IPS DF 19.7 (cell line): ENCODE measurements around the gene DNAH2.

Experiments
- DNase-seq: peaks from one replicate; pipeline ENCODE4 v3.0.0-alpha.2; 2013; ENCODE audit warnings: low read depth, low spot score

Gene DNAH2

DNA sequence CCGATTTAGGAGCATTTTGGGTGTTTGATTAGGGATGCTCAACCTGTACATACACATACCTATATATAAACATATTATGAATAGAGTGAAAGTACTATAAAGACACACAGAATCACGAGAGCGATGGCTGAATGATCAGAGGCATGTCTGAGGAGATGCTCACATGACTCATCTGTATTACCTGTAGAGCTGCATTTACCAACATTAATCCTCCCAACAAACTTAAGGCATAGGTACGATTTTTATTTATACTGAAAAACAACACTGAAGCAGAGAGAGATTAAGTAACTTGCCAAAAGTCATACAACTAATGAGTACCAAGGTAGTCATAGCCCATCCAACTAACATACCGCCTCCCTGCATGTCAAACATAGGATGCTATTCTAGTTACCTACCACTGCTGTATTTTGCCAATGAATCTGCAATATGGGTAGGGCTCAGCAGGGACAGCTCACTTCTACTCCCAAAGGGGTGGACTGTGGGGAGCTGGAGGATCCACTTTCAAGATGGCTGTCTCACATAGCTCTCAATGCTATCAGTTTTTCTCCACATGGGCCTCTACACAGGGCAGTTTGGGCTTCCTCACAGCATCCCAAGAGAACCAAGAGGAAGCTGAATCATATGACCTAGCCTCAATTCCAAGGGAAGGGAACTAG, 147.6 kb downstream of the DNAH2 start:
- DNase-seq = no peak

- no peak for DNase-seq
Observed at GRCh38 chr17:7867881-7868329, 150.4 kb downstream of the DNAH2 start.

GRCh38 chr17:7873051-7873450, 155.5 kb downstream of the DNAH2 start:
- DNase-seq = no peak

GRCh38 chr17:7875804-7876370, 158.3 kb downstream of the DNAH2 start:
- no peak for DNase-seq

DNA sequence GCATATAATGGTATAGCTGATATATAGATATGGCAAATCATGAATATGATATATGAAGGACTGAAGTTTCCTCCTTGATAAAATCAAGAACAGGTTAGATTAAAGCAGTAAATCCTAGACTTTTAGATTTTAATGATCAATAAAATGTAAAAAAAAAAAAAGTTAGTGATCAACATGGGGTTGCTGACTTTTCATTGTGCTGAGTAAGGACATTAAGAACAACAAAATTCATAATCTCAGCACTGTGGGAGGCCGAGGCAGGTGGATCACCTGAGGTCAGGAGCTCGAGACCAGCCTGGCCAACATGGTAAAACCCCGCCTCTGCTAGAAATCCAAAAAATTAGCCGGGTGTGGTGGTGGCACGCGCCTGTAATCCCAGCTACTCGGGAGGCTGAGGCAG, 160.7 kb downstream of the DNAH2 start:
- no peak for DNase-seq

DNA sequence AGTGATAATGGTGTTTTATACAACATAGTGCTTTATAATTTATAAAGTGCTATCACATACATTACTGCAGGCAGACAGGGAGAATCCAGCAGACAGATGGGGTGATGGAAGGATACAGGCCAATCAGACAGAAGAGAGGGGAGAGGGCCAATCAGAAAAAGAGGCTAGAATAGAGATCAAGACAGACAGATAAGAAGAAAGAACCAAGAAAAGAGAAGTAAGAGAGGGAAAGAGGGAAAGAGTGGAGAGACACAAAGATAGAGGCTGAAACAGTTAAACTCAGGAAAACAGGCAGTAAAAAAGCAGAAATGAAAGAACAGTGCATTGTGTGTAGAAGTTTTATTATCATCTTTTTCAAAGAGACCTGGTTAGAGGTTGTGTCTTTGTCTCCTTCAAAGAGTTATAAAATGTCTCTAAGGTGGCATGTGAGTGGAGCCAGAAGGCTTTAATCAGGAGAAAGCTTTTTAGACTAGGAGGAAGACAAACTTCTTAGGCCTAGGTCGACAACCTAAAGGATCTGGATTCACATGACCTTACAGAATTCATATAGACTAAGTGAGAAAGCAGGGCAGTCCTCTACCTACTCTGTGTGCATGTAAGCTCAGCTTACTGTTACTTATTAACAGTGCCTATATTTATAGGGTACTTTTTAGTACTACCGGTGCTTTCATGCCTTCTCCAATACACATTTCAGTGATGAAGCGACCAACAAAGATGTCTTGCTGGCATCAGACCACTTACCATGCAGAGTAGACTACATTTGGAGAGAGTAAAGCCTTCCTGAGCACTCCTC, 162.7 kb downstream of the DNAH2 start:
- DNase-seq = no peak

DNA sequence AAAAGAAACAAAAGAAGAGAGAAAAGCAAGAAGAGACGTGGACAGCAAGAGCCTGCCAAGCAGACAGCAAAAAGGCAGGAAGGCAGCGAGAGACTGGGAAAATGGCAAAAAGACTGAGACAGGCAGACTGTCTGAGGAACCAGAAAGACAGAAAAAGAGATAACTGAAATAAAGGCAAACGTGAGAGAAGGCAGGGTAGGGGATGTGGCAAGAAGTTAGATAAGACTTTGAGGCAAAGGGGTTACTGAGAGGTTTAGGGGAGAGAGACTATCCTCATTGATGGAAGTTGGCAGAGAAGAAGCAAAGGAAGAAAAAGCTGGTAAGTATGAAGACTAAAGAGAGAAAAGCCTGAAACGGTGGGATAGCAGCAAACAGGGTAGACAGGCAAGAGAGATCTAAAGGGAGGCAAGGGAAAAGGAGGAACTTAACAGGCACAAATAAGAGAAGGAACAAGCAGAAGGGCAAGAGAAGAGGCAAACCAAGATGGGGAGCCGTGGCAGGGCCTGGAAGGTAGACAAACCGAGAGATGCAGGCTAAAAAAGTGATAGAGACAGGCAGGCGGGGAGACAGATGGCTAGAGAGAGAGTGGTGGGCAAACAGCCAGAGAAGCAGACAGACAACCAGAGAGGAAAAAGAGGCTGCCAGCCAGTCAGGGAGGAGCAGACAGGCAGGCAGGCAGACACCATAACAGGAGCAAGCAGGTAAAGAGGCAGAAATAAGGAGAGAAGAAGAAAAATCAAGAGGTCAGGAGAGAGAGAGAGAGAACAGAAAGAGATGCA, 163.9 kb downstream of the DNAH2 start:
- DNase-seq = no peak

DNA sequence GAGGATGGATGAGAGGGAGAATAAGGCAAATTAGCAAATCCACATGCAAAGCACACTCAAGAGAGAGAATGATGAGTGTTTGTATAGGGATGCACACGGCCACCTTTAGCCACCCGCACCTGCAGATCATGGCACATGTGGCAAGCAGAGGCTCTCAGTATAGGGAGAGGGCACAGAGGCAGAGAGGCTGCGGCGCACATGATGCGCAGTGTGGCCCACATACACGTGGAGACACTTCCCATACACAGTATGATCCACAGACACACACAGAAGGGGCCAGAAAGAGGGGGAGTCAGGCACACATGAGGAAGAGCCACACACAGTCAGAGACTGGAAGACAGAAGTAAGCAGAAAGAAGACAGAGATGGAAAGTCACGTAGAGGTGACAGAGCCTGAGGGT, 164.5 kb downstream of the DNAH2 start:
- no peak for DNase-seq

- no peak for DNase-seq
Observed at GRCh38 chr17:7882629-7883028, 165.1 kb downstream of the DNAH2 start.
